HG02798 (cell line): ENCODE results near the gene PRKCZ.

Source experiments
- ATAC-seq: cut with Tn5 transposase; IDR thresholded peaks from one replicate; pipeline ENCODE4 v1.9.1; 2021; ENCODE audit warnings: mild to moderate bottlenecking; ENCODE audit not compliant: unreplicated experiment, poor library complexity

Gene PRKCZ

GRCh38 chr1:2024451-2024850 is 25.8 kb upstream of the PRKCZ start:
- ATAC-seq = no peak

GRCh38 chr1:2024887-2025286 is 25.3 kb upstream of the PRKCZ start:
- ATAC-seq = no peak

- no peak for ATAC-seq
Measured at GRCh38 chr1:2025491-2025981, 24.7 kb upstream of the PRKCZ start.

GRCh38 chr1:2027961-2028583 is 22.1 kb upstream of the PRKCZ start:
- ATAC-seq = no peak

GRCh38 chr1:2028870-2029560 is 21.2 kb upstream of the PRKCZ start:
- ATAC-seq = no peak

- ATAC-seq = no peak
Measured at GRCh38 chr1:2029561-2029960, 20.6 kb upstream of the PRKCZ start.

GRCh38 chr1:2030076-2030871 is 19.9 kb upstream of the PRKCZ start:
- no peak for ATAC-seq

GRCh38 chr1:2031546-2032540 is 18.4 kb upstream of the PRKCZ start:
- no peak for ATAC-seq

GRCh38 chr1:2032737-2033136 is 17.5 kb upstream of the PRKCZ start:
- ATAC-seq = no peak

GRCh38 chr1:2033165-2033564 is 17.0 kb upstream of the PRKCZ start:
- no peak for ATAC-seq

GRCh38 chr1:2036287-2036686 is 13.9 kb upstream of the PRKCZ start:
- no peak for ATAC-seq

- ATAC-seq = no peak
Measured at GRCh38 chr1:2037314-2037979, 12.8 kb upstream of the PRKCZ start.

GRCh38 chr1:2038229-2038628 is 12.0 kb upstream of the PRKCZ start:
- no peak for ATAC-seq

GRCh38 chr1:2039251-2039650 is 11.0 kb upstream of the PRKCZ start:
- ATAC-seq = no peak

- no peak for ATAC-seq
Measured at GRCh38 chr1:2041305-2041704, 8.9 kb upstream of the PRKCZ start.

- ATAC-seq = no peak
Measured at GRCh38 chr1:2041887-2042286, 8.3 kb upstream of the PRKCZ start.

- ATAC-seq = no peak
Measured at GRCh38 chr1:2042830-2043773, 7.1 kb upstream of the PRKCZ start.

GRCh38 chr1:2043886-2044285 is 6.3 kb upstream of the PRKCZ start:
- no peak for ATAC-seq
